HepG2 (cell line): ENCODE results near the gene SCAPER. TPM values are rescaled to one million over a fixed set of nuclear protein-coding genes. Genes with fewer than 3 reads are reported as not detected.
A peak's percentile ranks its signal among the peaks of the same experiment; 100 is the strongest.

ENCODE experiments used
- NKX3-1 ChIP-seq: sonication (generic); formaldehyde crosslinking; IDR thresholded peaks from 2 replicates; pipeline ENCODE4 v1.5.0; 2020; ENCODE audit warnings: missing genetic modification reagents
- SIX4 ChIP-seq: sonication (generic); formaldehyde crosslinking; IDR thresholded peaks from 2 replicates; pipeline ENCODE4 v1.4.0; 2020; ENCODE audit warnings: missing genetic modification reagents
- ZMYM2 ChIP-seq: sonication (generic); formaldehyde crosslinking; IDR thresholded peaks from 2 replicates; pipeline ENCODE4 v1.8.0; 2022; ENCODE audit warnings: mild to moderate bottlenecking, missing genetic modification reagents
- ZNF143 ChIP-seq: sonication (generic); formaldehyde crosslinking; IDR thresholded peaks from 2 replicates; pipeline ENCODE4 v1.4.0; 2020; ENCODE audit warnings: missing genetic modification reagents
- ZNF468 ChIP-seq: sonication (generic); formaldehyde crosslinking; IDR thresholded peaks from 2 replicates; pipeline ENCODE4 v1.8.0; 2022; ENCODE audit warnings: mild to moderate bottlenecking, moderate library complexity, missing genetic modification reagents
- ZNF501 ChIP-seq: sonication (generic); formaldehyde crosslinking; IDR thresholded peaks from 2 replicates; pipeline ENCODE4 v1.5.1; 2020; ENCODE audit warnings: mild to moderate bottlenecking, moderate library complexity, missing genetic modification reagents
- ZNF598 ChIP-seq: sonication (generic); formaldehyde crosslinking; IDR thresholded peaks from 2 replicates; pipeline ENCODE4 v1.5.1; 2020; ENCODE audit warnings: mild to moderate bottlenecking, missing genetic modification reagents, borderline replicate concordance
- ZNF629 ChIP-seq: sonication (generic); formaldehyde crosslinking; conservative IDR thresholded peaks from 2 replicates; pipeline ENCODE4 v1.5.0; 2020; ENCODE audit warnings: missing genetic modification reagents
- polyA plus RNA-seq, 8 experiments: library from polyadenylated mRNA; depleted of rRNA in 3 of 8; stranded (reverse) in 7 of 8; unstranded in 1 of 8; fragments of >200 nt; fragmentation: Illumina TruSeq in 4 of 8; extraction: Trizol in 4 of 8; gene quantifications; 2 replicates each; pipeline versions ENCODE4 v1.2.1 to v1.2.3, GENCODE V29; 2011 to 2016; ENCODE audit warnings: low read depth in 4 of 8, missing spikeins in 1 of 8, mixed read lengths in 1 of 8; ENCODE audit not compliant: insufficient read depth in 1 of 8
- total RNA-seq, 5 experiments: library from RNA; depleted of rRNA; stranded (reverse); fragments of >200 nt; fragmentation: Illumina TruSeq; extraction: Trizol; gene quantifications; 2 replicates each; pipeline ENCODE4 v1.2.3, GENCODE V29; 2016; ENCODE audit warnings: low read depth in 1 of 5
- TF ChIP-seq, protein P1 (sequence below): sonication (generic); formaldehyde crosslinking; IDR thresholded peaks from 2 replicates; pipeline ENCODE4 v1.5.0; 2020; ENCODE audit warnings: mild to moderate bottlenecking, missing genetic modification reagents
- TF ChIP-seq, protein P2 (sequence below): sonication (generic); formaldehyde crosslinking; IDR thresholded peaks from 2 replicates; pipeline ENCODE4 v1.9.0; 2022; ENCODE audit warnings: low read depth, missing genetic modification reagents
- TF ChIP-seq, protein P3 (sequence below): sonication (generic); formaldehyde crosslinking; IDR thresholded peaks from 2 replicates; pipeline ENCODE4 v1.4.0; 2020; ENCODE audit warnings: mild to moderate bottlenecking, low read depth, missing genetic modification reagents
- TF ChIP-seq, protein P4 (sequence below): IDR thresholded peaks from 2 replicates; pipeline ENCODE4 v1.6.1; 2016; ENCODE audit warnings: low read depth, missing genetic modification reagents, missing compliant biosample characterization
- TF ChIP-seq, protein P5 (sequence below): sonication (generic); formaldehyde crosslinking; conservative IDR thresholded peaks from 2 replicates; pipeline ENCODE4 v1.4.0; 2020; ENCODE audit warnings: missing genetic modification reagents
- TF ChIP-seq, protein P6 (sequence below): sonication (generic); formaldehyde crosslinking; IDR thresholded peaks from 2 replicates; pipeline ENCODE4 v1.4.0; 2020; ENCODE audit warnings: missing genetic modification reagents

The SCAPER gene
- total and polyA plus RNA-seq, 2 of the 13 experiments (the other 11 are each of a cell fraction or from before 2014, with no cell fraction given) = 4.3 to 10.5 TPM

DNA sequence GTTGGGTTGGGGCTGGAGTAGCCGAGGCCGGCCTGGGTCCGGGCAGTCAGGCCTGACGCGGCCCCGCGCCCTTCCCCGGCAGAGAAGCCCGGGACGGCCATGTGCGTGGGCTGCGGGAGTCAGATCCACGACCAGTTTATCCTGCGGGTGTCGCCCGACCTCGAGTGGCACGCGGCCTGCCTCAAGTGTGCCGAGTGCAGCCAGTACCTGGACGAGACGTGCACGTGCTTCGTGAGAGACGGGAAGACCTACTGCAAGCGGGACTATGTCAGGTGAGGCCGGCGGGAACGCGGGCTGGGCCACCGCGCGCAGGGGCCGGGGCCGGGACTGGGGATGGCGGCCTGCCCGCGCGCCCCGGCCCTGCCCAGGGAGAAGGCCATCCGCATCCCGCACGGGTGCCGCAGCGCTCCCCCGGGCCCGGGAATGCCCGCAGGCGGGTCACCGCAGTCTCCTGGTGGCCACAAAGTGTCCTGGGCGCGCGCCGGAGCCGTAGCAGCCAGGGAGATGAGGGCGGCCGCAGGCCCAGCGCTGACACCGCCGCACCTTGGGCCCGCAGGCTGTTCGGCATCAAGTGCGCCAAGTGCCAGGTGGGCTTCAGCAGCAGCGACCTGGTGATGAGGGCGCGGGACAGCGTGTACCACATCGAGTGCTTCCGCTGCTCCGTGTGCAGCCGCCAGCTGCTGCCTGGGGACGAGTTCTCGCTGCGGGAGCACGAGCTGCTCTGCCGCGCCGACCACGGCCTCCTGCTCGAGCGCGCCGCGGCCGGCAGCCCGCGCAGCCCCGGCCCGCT is 567.2 kb downstream of the SCAPER start (continued):
- TF ChIP-seq, protein P1, sequence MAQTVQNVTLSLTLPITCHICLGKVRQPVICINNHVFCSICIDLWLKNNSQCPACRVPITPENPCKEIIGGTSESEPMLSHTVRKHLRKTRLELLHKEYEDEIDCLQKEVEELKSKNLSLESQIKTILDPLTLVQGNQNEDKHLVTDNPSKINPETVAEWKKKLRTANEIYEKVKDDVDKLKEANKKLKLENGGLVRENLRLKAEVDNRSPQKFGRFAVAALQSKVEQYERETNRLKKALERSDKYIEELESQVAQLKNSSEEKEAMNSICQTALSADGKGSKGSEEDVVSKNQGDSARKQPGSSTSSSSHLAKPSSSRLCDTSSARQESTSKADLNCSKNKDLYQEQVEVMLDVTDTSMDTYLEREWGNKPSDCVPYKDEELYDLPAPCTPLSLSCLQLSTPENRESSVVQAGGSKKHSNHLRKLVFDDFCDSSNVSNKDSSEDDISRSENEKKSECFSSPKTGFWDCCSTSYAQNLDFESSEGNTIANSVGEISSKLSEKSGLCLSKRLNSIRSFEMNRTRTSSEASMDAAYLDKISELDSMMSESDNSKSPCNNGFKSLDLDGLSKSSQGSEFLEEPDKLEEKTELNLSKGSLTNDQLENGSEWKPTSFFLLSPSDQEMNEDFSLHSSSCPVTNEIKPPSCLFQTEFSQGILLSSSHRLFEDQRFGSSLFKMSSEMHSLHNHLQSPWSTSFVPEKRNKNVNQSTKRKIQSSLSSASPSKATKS (CRISPR knock-in tag) = no peak
- TF ChIP-seq, protein P2, sequence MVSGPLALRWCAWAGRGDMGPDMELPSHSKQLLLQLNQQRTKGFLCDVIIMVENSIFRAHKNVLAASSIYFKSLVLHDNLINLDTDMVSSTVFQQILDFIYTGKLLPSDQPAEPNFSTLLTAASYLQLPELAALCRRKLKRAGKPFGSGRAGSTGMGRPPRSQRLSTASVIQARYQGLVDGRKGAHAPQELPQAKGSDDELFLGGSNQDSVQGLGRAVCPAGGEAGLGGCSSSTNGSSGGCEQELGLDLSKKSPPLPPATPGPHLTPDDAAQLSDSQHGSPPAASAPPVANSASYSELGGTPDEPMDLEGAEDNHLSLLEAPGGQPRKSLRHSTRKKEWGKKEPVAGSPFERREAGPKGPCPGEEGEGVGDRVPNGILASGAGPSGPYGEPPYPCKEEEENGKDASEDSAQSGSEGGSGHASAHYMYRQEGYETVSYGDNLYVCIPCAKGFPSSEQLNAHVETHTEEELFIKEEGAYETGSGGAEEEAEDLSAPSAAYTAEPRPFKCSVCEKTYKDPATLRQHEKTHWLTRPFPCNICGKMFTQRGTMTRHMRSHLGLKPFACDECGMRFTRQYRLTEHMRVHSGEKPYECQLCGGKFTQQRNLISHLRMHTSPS (CRISPR knock-in tag) = no peak
- TF ChIP-seq ZNF501 (CRISPR knock-in tag) (0 out of 2 replicates have a peak, but pooled peaks have one; percentile 25), ZMYM2 (0 out of 2 replicates have a peak, but pooled peaks have one; percentile 16), ZNF598 (0 out of 2 replicates have a peak, but pooled peaks have one; percentile 54), NKX3-1 (CRISPR knock-in tag) (peak; percentile 80), ZNF629 (CRISPR knock-in tag) (no peak), ZNF468 (CRISPR knock-in tag) (peak; percentile 50; the same call in 1 of the 2 replicates), ZNF143 (peak; percentile 51; the same call in 1 of the 2 replicates), SIX4 (CRISPR knock-in tag) (no peak)
- TF ChIP-seq, protein P3, sequence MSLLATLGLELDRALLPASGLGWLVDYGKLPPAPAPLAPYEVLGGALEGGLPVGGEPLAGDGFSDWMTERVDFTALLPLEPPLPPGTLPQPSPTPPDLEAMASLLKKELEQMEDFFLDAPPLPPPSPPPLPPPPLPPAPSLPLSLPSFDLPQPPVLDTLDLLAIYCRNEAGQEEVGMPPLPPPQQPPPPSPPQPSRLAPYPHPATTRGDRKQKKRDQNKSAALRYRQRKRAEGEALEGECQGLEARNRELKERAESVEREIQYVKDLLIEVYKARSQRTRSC = peak; percentile 59; the same call in 1 of the 2 replicates
- TF ChIP-seq, protein P4, sequence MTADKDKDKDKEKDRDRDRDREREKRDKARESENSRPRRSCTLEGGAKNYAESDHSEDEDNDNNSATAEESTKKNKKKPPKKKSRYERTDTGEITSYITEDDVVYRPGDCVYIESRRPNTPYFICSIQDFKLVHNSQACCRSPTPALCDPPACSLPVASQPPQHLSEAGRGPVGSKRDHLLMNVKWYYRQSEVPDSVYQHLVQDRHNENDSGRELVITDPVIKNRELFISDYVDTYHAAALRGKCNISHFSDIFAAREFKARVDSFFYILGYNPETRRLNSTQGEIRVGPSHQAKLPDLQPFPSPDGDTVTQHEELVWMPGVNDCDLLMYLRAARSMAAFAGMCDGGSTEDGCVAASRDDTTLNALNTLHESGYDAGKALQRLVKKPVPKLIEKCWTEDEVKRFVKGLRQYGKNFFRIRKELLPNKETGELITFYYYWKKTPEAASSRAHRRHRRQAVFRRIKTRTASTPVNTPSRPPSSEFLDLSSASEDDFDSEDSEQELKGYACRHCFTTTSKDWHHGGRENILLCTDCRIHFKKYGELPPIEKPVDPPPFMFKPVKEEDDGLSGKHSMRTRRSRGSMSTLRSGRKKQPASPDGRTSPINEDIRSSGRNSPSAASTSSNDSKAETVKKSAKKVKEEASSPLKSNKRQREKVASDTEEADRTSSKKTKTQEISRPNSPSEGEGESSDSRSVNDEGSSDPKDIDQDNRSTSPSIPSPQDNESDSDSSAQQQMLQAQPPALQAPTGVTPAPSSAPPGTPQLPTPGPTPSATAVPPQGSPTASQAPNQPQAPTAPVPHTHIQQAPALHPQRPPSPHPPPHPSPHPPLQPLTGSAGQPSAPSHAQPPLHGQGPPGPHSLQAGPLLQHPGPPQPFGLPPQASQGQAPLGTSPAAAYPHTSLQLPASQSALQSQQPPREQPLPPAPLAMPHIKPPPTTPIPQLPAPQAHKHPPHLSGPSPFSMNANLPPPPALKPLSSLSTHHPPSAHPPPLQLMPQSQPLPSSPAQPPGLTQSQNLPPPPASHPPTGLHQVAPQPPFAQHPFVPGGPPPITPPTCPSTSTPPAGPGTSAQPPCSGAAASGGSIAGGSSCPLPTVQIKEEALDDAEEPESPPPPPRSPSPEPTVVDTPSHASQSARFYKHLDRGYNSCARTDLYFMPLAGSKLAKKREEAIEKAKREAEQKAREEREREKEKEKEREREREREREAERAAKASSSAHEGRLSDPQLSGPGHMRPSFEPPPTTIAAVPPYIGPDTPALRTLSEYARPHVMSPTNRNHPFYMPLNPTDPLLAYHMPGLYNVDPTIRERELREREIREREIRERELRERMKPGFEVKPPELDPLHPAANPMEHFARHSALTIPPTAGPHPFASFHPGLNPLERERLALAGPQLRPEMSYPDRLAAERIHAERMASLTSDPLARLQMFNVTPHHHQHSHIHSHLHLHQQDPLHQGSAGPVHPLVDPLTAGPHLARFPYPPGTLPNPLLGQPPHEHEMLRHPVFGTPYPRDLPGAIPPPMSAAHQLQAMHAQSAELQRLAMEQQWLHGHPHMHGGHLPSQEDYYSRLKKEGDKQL (CRISPR knock-in tag) = no peak
- TF ChIP-seq, protein P5, sequence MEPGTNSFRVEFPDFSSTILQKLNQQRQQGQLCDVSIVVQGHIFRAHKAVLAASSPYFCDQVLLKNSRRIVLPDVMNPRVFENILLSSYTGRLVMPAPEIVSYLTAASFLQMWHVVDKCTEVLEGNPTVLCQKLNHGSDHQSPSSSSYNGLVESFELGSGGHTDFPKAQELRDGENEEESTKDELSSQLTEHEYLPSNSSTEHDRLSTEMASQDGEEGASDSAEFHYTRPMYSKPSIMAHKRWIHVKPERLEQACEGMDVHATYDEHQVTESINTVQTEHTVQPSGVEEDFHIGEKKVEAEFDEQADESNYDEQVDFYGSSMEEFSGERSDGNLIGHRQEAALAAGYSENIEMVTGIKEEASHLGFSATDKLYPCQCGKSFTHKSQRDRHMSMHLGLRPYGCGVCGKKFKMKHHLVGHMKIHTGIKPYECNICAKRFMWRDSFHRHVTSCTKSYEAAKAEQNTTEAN (CRISPR knock-in tag) = peak; percentile 64
- TF ChIP-seq, protein P6, sequence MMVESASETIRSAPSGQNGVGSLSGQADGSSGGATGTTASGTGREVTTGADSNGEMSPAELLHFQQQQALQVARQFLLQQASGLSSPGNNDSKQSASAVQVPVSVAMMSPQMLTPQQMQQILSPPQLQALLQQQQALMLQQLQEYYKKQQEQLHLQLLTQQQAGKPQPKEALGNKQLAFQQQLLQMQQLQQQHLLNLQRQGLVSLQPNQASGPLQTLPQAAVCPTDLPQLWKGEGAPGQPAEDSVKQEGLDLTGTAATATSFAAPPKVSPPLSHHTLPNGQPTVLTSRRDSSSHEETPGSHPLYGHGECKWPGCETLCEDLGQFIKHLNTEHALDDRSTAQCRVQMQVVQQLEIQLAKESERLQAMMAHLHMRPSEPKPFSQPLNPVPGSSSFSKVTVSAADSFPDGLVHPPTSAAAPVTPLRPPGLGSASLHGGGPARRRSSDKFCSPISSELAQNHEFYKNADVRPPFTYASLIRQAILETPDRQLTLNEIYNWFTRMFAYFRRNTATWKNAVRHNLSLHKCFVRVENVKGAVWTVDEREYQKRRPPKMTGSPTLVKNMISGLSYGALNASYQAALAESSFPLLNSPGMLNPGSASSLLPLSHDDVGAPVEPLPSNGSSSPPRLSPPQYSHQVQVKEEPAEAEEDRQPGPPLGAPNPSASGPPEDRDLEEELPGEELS = no peak
